ENCODE results near the gene TLK2.
"Not testable (repeated sequence)": the region's sequence is repeated elsewhere in the genome, so short reads cannot be mapped to it uniquely, and the experiment has no call there.

DNA sequence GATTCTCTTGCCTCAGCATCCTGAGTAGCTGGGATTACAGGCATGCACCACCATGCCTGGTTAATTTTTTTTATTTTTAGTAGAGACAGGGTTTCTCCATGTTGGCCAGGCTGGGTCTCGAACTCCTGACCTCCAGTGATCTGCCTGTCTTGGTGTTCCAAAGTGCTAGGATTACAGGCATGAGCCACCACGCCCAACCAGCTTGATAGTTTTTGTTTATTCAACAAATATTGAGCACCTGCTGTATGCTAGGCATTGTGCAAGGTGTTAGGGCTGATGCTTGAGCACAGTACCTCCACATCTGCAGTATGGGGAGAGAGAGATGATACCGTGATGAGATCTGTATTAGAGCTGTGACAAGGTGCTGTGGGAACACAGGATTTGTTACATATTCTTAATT is 3.9 kb downstream of the TLK2 start:
- TF ChIP-seq, protein P1, sequence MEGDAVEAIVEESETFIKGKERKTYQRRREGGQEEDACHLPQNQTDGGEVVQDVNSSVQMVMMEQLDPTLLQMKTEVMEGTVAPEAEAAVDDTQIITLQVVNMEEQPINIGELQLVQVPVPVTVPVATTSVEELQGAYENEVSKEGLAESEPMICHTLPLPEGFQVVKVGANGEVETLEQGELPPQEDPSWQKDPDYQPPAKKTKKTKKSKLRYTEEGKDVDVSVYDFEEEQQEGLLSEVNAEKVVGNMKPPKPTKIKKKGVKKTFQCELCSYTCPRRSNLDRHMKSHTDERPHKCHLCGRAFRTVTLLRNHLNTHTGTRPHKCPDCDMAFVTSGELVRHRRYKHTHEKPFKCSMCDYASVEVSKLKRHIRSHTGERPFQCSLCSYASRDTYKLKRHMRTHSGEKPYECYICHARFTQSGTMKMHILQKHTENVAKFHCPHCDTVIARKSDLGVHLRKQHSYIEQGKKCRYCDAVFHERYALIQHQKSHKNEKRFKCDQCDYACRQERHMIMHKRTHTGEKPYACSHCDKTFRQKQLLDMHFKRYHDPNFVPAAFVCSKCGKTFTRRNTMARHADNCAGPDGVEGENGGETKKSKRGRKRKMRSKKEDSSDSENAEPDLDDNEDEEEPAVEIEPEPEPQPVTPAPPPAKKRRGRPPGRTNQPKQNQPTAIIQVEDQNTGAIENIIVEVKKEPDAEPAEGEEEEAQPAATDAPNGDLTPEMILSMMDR (IDR thresholded peaks at IDR 0.05; ENCODE audit: low read depth, low read length): not testable (repeated sequence)
- TF ChIP-seq, protein P2, sequence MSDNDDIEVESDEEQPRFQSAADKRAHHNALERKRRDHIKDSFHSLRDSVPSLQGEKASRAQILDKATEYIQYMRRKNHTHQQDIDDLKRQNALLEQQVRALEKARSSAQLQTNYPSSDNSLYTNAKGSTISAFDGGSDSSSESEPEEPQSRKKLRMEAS (IDR thresholded peaks at IDR 0.05; ENCODE audit: low read depth, low read length): not testable (repeated sequence)

All from NB4 (cell line).